Stomach (tissue), 4 donors: ENCODE measurements around the gene GNPTAB.

Experiments
- CTCF ChIP-seq, 7 experiments: fragments of 450-650 bp in 4 of 7; fragments of 200-600 bp in 3 of 7; sonication (generic) in 3 of 7; IDR thresholded peaks; one replicate each; pipeline ENCODE4 v1.5.1; 2016 to 2019; ENCODE audit warnings: antibody characterized with exemption in 7 of 7, control low read depth in 2 of 7, mild to moderate bottlenecking in 1 of 7
- POLR2A ChIP-seq, 4 donors: fragments of 450-650 bp; IDR thresholded peaks; one replicate each; pipeline ENCODE4 v1.6.1; 2016; ENCODE audit warnings: antibody characterized with exemption in 4 of 4, control low read depth in 2 of 4, mild to moderate bottlenecking in 1 of 4, moderate library complexity in 1 of 4
- POLR2AphosphoS5 ChIP-seq, 3 donors: sonication (generic); formaldehyde crosslinking; IDR thresholded peaks; one replicate each; pipeline ENCODE4 v1.6.1; 2016; ENCODE audit warnings: antibody characterized with exemption in 3 of 3

GRCh38 chr12:101737476-101737875 lies 93.3 kb downstream of the GNPTAB start:
- TF ChIP-seq POLR2AphosphoS5 (IDR thresholded peaks at IDR 0.05) (no peak), POLR2A (IDR thresholded peaks at IDR 0.05) (no peak), CTCF (IDR thresholded peaks at IDR 0.05) (no peak)
